Stimulated activated CD8-positive, alpha-beta memory T cell treated with anti-CD3 and anti-CD28 coated beads, Interleukin-4, amount 100 ng/mL, for 4 hours (primary cell): ENCODE measurements around the gene SHD.
A peak's percentile ranks its signal among the peaks of the same experiment; 100 is the strongest.
"Not testable (repeated sequence)": the region's sequence is repeated elsewhere in the genome, so short reads cannot be mapped to it uniquely, and the experiment has no call there.

Source experiments
- DNase-seq, 2 donors: peaks; one replicate each; pipeline ENCODE4 v3.0.0-alpha.2; 2020; ENCODE audit warnings: low read depth in 2 of 2, low spot score in 1 of 2

SHD gene, protein sequence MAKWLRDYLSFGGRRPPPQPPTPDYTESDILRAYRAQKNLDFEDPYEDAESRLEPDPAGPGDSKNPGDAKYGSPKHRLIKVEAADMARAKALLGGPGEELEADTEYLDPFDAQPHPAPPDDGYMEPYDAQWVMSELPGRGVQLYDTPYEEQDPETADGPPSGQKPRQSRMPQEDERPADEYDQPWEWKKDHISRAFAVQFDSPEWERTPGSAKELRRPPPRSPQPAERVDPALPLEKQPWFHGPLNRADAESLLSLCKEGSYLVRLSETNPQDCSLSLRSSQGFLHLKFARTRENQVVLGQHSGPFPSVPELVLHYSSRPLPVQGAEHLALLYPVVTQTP

DNA sequence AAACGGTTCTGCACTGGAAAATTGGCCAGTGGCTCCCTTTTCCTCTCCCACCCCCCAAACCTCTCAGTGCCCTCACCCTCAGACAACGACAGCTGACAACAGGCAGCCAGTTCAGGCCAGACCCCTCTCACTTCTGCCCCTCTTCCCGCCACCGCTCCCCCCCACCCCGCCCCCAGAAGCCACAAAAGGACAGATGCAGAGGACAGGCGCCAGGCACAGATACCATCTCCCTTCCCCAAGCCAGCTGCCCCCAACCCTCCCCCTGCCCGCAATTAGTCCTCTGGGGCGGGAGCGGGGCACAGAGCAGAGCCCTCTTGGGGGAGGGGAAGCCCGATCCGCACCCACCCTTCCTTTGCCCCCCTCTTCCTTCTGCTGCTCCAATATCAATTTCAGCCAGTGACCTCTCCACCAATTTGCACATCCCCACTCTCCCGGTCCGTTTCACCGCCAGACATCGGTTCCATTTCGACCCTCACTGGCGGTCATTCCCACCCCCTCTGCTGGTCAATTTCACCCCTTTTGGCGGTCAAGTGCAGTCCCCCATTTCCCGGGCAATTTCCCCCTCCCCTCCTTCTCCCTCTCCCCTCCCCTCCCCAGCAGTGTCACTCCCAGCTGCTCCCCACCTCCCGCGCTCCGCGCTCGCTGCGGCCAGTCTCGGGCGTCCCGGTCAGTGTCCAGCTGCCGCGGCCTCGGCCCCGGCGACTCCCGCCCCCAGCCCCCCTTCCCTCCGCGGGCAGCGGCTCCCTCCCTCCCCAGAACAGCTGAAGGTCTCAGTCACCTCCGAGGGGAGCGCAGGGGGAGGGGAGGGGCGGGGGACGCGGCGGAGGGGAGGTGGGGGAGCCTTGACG, at the start of gene SHD:
SHD (plus strand) TSS at position 848 of the 848 bp plus-strand sequence. CDS start 798 bp downstream, outside the sequence.
- DNase-seq: no peak

DNA sequence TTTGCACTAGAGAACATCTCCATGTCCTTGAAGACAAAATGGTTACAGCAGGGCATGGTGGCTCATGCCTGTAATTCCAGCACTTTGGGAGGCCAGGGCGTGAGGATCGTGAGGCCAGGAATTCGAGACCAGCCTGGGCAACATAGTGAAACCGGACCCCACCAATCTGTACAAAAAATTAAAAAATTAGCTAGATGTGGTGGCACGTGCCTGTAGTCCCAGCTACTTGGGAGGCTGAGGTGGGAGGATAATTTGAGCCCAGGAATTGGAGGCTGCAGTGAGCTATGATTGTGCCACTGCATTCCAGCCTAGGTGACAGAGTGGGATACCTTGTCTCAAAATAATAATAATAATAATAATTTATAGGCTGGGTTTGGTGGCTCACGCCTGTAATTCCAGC, 48.8 kb upstream of the SHD start:
- not testable (repeated sequence) for DNase-seq

DNA sequence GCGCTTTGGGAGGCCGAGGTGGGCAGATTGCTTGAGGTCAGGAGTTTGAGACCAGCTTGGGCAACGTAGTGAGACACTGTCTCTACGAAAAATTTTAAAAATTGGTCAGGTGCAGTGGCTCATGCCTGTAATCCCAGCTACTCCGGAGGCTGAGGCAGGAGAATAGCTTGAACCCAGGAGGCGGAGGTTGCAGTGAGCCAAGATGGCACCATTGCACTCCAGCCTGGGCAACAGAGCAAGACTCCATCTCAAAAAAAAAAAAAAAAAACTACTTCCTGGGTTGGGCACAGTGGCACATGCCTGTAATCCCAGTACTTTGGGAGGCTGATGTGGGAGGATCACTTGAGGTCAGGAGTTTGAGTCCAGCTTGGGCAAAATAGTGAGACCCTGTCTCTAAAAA, 47.5 kb upstream of the SHD start:
- DNase-seq: not testable (repeated sequence)

DNA sequence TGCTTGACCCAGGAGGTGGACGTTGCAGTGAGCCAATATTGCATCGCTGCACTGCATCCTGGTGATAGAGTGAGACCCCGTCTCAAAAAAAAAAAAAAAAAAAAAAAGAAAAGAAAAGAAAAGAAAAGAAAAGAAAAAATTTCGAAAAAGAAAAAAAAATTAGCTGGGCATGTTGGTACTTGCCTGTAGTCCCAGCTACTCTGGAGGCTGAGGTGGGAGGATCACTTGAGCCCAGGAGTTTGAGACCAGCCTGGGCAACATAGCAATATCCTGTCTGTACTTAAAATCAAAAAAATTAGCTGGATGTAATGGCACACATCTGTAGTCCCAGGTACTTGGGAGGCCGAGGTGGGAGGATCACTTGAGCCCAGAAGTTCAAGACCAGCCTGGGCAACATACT, 46.9 kb upstream of the SHD start:
- DNase-seq: not testable (repeated sequence)

DNA sequence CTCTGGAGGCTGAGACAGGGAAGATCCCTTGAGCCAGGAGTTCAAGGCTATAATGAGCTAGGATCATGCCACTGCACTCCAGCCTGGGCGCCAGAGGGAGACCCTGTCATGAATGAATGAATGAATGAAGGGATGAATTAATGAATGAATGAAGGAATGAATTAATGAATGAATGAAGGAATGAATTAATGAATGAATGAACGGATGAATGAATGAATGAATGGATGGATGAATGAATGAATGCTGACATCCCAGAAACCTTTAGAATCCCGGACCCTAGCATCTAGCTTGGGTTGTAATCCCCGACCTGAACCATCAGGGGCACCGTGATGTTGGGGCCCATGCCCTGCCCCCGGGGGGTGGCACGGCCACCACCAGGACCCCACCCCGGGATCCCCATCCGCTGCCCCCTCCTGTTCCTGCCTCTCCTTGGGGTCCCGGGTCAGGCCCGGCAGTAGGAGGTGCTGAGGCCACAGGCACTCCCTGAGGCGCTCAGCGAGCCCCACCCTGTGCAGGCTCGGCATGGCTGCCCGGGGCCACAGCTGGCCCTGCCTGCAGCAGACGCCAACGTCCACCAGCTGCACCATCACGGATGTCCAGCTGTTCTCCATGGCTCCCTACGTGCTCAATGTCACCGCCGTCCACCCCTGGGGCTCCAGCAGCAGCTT, 46.3 kb upstream of the SHD start:
- no peak for DNase-seq

DNA sequence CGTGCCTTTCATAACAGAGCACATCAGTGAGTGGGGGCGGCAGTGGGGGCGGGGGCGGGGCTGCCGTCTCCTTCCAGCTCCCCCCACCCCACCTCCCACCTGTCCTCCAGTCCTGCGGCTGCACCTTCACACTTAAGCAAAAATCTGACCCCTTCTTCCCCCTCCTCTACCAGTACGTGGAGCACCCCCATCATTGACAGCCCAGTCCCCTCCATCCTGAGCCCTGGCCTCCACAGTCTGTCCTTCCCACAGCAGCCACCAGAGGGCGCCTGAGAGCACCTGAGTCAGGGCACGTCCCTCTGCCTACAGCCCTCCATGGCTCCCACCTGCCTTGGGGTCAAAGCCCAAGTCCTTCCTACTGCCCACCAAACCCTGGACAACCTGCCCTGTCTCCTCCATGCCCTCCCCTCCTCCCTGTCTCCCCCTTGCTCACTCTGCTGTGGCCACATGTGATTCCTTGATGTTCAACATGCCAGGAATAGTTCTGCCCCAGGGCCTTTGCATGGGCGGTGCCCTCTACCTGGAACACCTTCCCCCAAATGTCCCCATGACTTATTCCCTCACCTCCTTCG, 45.7 kb upstream of the SHD start:
- peak; percentile 21 to 58 for DNase-seq

DNA sequence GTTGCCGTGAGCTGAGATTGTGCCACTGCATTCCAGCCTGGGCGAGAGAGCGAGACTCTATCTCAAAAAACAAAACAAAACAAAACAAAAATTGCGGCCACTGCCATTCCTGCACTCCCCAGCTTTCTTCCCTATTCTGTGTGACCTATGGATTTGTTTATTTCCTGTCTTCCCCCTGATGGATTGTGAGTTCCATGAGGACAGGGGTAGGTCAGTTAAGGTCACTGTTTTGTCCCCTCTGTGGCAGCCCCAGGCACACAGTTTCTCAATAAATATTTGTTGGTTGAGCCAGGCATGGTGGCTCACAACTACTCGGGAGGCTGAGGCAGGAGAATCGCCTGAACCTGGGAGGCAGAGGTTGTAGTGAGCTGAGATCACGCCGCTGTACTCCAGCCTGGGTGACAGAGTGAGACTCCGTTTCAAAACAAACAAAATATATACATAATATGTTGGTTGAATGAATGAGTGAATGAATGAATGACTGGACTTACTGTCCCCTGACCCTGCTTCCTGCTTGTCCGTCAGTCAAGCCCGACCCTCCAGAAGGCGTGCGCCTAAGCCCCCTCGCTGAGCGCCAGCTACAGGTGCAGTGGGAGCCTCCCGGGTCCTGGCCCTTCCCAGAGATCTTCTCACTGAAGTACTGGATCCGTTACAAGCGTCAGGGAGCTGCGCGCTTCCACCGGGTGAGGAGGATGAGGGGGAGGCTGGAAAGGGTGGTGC, 44.8 kb upstream of the SHD start:
- DNase-seq: no peak

DNA sequence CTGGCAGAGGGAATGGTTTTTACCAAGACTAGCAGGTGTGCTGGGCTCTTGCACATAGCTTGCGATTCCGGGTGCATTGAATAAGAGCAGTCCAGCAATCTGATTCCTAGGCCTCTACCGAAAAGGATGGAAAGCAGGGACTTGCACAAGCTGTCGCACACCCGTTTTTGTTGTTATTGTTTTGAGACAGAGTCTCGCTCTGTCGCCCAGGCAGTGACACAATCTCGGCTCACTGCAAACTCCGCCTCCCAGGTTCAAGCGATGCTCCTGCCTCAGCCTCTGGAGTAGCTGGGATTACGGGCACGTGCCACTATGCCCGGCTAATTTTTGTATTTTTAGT, 44.2 kb upstream of the SHD start:
- DNase-seq: no peak

DNA sequence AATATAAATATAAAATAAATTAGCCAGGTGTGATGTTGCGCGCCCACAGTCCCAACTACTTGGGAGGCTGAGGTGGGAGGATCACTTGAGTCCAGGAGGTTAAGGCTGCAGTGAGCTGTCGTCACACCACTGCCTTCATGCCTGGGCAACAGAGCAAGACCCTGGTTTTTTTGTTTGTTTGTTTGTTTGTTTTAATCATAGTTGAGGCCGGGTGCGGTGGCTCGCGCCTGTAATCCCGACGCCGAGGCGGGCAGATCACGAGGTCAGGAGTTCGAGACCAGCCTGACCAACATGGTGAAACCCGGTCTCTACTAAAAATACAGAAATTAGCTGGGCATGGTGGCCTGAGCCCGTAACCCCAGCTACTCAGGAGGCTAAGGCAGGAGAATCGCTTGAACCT, 41.6 kb upstream of the SHD start:
- not testable (repeated sequence) for DNase-seq

DNA sequence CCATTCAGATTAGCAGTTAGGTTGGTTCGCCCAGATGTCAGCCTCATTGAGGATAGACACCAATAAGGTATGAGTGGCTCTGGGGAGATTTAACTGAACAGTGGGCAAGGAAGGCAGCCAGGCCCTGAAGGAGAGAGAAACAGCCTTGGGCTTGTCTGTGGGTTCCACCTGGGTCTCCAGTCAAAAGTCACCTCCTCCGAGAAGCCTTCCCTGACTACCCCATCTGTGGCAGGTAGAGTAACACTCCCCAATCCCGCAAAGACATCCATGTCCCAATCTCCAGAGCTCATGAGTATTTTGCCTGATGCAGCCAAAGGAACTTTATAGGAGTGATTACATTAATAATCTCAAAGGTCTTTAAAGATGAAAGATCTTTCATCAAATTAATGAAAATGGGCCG, 40.2 kb upstream of the SHD start:
- DNase-seq: no peak

DNA sequence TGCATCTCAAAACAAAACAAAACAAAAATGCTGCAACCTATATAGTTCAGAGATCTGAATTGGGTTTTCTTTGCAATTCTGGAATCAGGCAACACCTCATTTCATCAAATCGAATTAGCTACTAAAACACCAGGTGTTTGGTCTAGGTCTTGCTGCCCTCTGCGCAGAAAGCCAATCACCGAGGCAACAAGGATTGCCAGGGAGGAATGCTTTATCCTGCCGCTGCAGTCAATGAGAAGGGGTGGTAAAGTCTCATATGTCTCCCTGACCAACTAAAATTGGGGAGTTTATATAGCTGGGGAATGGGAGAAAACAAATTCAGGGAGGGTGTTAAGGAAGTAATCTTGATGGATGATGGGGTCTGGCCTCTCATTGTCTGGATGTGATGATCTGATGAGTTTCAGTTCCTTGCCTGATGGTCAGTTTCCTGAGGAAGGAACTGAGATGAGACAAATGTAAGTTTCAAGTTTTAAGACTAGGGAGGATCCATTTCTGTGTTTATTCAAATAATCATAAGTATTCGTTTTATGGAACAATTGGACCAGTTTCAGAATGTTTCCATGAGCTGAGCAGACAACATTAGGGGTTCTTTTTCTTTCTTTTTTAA, 37.1 kb upstream of the SHD start:
- DNase-seq: no peak

DNA sequence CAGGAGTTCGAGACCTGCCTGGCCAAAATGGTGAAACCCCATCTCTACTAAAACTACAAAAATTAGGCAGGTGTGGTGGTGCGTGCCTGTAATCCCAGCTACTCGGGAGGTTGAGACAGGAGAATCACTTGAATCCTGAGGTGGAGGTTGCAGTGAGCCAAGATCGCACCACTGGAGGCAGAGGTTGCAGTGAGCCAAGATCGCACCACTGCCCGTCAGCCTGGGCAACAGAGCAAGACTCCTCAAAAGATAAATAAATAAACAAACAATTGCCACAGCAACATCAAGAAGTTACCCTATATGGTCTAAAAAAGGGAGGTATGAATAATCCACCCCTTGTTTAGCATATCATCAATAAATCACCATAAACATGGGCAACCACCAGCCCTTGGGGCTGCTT, 33.1 kb upstream of the SHD start:
- not testable (repeated sequence) for DNase-seq

DNA sequence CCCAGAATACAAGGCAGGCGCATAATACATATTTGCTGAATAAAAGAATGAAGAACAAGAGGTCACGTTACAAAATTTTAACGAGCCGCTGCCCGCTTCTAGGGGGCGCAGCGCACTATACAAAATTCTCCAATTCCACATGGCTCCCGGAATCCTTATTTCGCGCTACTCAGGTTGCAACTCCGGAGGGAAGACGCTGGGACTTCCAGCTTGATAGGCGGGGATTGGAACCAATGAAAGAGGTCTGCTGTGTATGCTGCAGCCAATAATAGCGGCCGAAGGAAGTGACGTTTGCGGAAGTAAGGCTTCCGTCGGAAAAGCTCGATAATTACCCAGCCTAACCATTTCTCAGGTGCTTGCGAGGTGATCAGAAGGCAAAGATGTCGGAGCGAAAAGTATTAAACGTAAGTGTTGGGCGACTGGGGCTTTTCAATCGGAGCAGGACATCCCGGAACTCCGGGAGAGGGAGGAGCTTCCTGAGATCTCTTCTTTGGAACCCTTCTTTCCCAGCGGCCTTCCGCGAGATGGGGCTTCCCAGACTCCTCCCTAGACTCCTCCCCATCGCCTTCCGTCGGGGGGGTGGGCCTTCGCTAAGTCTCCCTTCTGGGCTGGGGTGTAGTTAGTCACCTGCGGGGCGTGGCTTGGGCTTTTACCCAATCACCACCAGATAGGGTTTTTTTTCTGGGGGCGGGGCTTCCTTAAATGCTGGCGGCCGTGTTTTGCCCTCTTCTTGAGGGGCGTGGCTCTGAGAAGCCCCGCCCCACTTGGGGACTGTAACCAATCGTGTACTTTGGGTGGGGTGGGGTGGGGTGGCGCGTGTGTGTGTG, 32.1 kb upstream of the SHD start, which contains the start of gene YJU2:
YJU2 (plus strand) TSS at position 314 of the 827 bp plus-strand sequence; CDS start at position 381, 67 bp downstream.
- peak; percentile 95 to 97 for DNase-seq

DNA sequence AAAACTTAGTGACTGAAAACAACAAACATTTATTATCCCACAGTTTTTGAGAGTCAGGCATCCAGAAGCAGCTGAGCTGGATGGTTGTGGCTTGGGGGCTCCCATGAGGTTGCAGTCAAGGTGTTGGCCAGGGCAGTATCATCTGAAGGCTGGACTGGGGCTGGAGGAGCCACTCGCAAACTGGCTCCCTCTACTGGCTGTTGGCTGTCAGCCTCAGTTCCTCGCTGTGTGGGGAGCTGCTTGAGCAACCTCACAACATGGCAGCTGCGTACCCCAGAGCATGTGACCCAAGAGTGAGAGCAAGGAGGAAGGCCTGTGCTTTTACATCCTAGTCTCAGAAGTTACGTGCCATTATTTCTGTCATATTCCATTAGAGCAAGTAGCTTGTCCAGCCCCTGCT, 22.5 kb upstream of the SHD start:
- DNase-seq: no peak

DNA sequence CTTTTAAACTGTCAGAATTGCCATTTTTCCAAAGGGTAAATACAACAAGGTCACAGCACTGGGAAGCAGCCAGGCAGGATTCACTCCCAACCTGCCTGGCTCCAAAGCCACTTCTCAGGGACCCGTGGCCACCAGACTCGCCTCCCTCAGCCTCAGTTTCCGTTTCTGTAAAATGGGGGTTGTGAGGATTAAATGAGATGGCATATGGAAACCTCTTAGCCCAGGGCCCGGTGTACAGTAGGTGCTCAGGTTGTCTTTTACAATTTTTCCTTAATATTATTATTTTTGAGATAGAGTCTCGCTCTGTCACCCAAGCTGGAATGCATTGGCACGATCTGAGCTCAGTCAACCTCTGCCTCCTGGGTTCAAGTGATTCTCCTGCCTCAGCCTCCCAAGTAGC, 22.0 kb upstream of the SHD start:
- DNase-seq: no peak

DNA sequence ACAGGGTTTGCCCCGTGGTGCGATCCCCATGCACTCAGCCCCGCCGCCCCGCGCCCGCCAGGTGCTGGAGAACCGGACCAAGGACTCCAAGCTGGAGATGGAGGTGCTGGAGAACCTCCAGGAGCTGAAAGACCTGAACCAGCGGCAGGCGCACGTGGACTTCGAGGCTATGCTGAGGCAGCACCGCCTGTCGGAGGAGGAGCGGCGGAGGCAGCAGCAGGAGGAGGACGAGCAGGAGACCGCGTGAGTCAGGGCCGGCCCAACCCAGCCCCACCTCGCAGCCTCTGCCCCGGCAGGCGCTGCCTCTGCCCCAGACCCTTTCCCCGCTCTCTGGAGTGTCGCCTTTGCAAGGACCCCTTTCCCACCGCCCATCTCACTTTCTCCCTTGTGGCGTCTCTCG, 20.9 kb upstream of the SHD start:
- no peak for DNase-seq

DNA sequence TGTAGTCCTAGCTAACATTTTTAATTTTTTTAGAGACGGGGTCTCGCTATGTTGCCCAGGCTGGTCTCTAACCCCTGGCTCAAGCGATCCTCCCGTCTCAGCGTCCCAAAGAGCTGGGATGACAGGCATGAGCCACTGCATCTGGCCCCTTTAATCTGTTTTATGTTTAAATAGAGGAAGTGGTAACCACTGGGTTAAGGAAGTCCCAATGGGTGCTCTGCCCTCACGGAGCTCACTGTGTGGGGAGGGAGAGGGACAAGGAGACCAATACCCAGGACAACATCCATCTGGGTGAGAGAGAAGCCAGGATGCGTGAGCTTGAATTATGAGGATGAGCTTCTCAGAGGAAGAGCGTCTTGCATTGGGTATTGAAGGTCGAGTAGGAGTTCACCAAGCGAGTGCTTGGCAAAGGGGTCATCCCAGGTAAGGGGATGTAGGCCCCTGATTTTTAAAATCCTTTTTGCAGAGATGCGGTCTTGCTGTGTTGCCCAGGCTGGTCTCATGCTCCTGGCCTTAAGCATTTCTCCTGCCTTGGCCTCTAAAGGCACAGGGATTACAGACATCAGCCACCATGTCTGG, 18.4 kb upstream of the SHD start:
- no peak for DNase-seq

DNA sequence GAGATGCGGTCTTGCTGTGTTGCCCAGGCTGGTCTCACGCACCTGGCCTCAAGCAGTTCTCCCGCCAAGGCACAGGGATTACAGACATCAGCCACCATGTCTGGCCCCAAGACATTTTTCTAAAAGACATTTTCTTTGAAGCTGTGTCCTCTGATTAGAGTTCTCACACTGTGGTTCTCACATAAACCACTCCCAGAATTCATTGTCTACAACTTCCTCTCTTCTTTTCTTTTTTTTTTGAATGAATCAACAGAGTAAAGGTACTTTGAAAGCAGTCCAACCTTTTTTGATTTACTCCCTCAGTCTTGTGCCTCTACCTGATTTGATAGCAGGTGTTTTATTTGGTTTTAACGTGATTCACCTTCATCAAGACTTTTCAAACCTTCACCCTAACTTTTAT, 14.3 kb upstream of the SHD start:
- DNase-seq: no peak
